ENCODE results near the gene GALNT15. TPM values are rescaled to one million over a fixed set of nuclear protein-coding genes. Genes with fewer than 3 reads are reported as not detected.

GALNT15 gene
- total RNA-seq, 4 donors from 2014 or later = 386 to 830 (median 768) TPM

- H3K4me1 ChIP-seq = peaks cover 0 to 20% (median 6%) of the 10 kb centered on the region in 4 donors
- no peak for DNase-seq (ENCODE audit: low spot score in 2 of 2)
- H3K36me3 ChIP-seq = no peaks in the 10 kb centered on the region
- H3K9me3 ChIP-seq = no peaks in the 10 kb centered on the region
- no peak overlapping the region for H3K4me3 ChIP-seq
- peak in 1 of 5 experiments; percentile 11 for TF ChIP-seq CTCF (IDR thresholded peaks at IDR 0.05)
- TF ChIP-seq EP300 (IDR thresholded peaks at IDR 0.05) = no peak
- no peak for TF ChIP-seq POLR2A (IDR thresholded peaks at IDR 0.05)
- no peaks in the 10 kb centered on the region for H3K27me3 ChIP-seq
- 0 to 44% methylated on average over 1 to 3 of the region's 3 CpGs for WGBS, 2 donors
- no peak overlapping the region for H3K27ac ChIP-seq
Observed at GRCh38 chr3:16249336-16249735, 74.9 kb downstream of the GALNT15 start.

DNA sequence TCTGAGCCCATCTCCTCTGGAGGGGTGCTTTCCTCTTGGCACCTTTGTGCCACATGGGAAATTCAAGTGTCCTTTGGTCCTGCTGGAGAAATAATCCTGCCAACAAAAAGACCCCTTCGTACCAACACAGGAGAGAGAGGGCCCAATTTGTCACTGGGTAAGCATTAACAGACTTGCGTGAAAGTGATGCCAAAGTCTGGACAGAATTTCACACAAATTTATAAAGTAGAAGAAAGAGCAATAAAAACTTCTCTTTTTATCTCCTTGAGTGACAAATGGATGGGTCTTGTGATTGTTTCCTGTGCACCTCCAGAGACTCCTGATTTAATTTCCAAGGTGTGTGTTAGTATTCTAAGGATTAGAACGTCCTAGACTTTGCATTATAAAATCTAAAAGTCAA lies 75.4 kb downstream of the GALNT15 start:
- Histone ChIP-seq H3K27ac (no peak overlapping the region), H3K4me1 (peaks cover 0 to 19% (median 6%) of the 10 kb centered on the region in 4 donors), H3K9me3 (no peaks in the 10 kb centered on the region), H3K36me3 (no peaks in the 10 kb centered on the region), H3K27me3 (no peaks in the 10 kb centered on the region), H3K4me3 (no peak overlapping the region)
- TF ChIP-seq CTCF (IDR thresholded peaks at IDR 0.05) = no peak
- no peak for TF ChIP-seq POLR2A (IDR thresholded peaks at IDR 0.05)
- TF ChIP-seq EP300 (IDR thresholded peaks at IDR 0.05) = no peak
- WGBS, 2 donors = 63 to 77% methylated on average over 3 of the region's 3 CpGs
- no peak for DNase-seq (ENCODE audit: low spot score in 2 of 2)

- TF ChIP-seq EP300 (IDR thresholded peaks at IDR 0.05) (no peak), CTCF (IDR thresholded peaks at IDR 0.05) (no peak), POLR2A (IDR thresholded peaks at IDR 0.05) (no peak)
- no peak overlapping the region for H3K27ac ChIP-seq
- 62 to 68% methylated on average over 9 of the region's 9 CpGs for WGBS, 2 donors
- H3K9me3 ChIP-seq = no peaks in the 10 kb centered on the region
- DNase-seq (ENCODE audit: low spot score in 2 of 2) = no peak
- peaks cover 0 to 5% (median 0%) of the 10 kb centered on the region in 3 donors for H3K36me3 ChIP-seq
- H3K27me3 ChIP-seq = no peaks in the 10 kb centered on the region
- H3K4me1 ChIP-seq = peaks cover 0 to 19% (median 6%) of the 10 kb centered on the region in 4 donors
- no peak overlapping the region for H3K4me3 ChIP-seq
Observed at GRCh38 chr3:16251316-16252085, 77.0 kb downstream of the GALNT15 start.

DNA sequence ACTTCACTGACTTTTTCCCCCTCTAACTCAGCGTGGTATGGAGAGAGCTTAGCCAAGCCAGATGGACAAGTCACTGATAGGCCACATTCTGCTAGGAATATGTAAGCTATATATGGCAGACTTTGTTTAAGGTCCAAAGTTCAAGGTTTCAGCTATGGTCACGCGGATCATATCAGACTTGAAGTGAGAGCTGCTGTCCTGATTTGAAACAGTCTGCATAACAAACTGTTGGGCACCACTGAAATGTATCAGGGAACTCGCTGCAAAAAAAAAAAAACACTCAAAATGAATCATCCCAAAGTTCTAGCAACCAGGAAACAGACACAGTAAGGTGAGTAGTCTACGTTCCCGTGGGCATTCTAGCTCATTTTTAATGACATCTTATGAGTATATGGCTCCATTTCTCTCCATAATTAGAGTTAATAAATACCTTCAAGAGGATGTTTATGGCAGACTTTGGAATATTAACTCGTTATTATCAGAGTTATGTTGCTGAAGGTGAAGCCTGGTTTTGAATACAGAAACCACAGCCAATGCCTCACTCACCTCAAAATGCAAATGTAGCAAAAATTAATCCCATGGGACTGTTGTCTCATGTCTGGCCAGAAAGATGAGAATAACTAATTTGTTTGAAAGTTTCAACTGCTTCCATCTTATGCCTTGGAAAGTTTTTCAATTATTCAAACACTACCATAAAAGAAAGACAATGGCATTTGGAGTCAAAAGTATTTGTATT lies 77.9 kb downstream of the GALNT15 start:
- H3K27ac ChIP-seq = no peak overlapping the region
- no peak for DNase-seq (ENCODE audit: low spot score in 2 of 2)
- H3K4me3 ChIP-seq = no peak overlapping the region
- TF ChIP-seq EP300 (IDR thresholded peaks at IDR 0.05) (no peak), CTCF (IDR thresholded peaks at IDR 0.05) (no peak), POLR2A (IDR thresholded peaks at IDR 0.05) (no peak)
- H3K4me1 ChIP-seq = peaks cover 0 to 13% (median 4%) of the 10 kb centered on the region in 4 donors
- H3K27me3 ChIP-seq = no peaks in the 10 kb centered on the region
- WGBS, 2 donors = 77 to 82% methylated on average over 7 of the region's 7 CpGs
- no peaks in the 10 kb centered on the region for H3K9me3 ChIP-seq
- H3K36me3 ChIP-seq = peaks cover 0 to 5% (median 0%) of the 10 kb centered on the region in 3 donors

- 75 to 90% methylated on average over 2 of the region's 2 CpGs for WGBS, 2 donors
- H3K4me1 ChIP-seq = peaks cover 0 to 7% (median 3%) of the 10 kb centered on the region in 4 donors
- TF ChIP-seq POLR2A (IDR thresholded peaks at IDR 0.05) = no peak
- TF ChIP-seq CTCF (IDR thresholded peaks at IDR 0.05) = no peak
- no peak for TF ChIP-seq EP300 (IDR thresholded peaks at IDR 0.05)
- H3K36me3 ChIP-seq = peaks cover 0 to 6% (median 0%) of the 10 kb centered on the region in 3 donors
- H3K4me3 ChIP-seq = no peak overlapping the region
- no peak for DNase-seq (ENCODE audit: low spot score in 2 of 2)
- H3K27me3 ChIP-seq = no peaks in the 10 kb centered on the region
- no peaks in the 10 kb centered on the region for H3K9me3 ChIP-seq
- H3K27ac ChIP-seq = peak overlapping the region in 1 of 4 donors; percentile 19
Observed at GRCh38 chr3:16252988-16253387, 78.5 kb downstream of the GALNT15 start.

Measured in tibial nerve (tissue), 4 donors.